Osteoblast (primary cell): ENCODE measurements around the gene NUP54. TPM values are rescaled to one million over a fixed set of nuclear protein-coding genes. Genes with fewer than 3 reads are reported as not detected.

Experiments used
- DNase-seq: peaks from one replicate; pipeline ENCODE4 v3.0.0; 2011; ENCODE audit warnings: low spot score, mixed read lengths; ENCODE audit not compliant: insufficient read length; ENCODE audit errors: missing footprints
- H2AFZ ChIP-seq: 2 replicates; pipeline ENCODE4 v1.6.0; 2011; ENCODE audit warnings: mild to moderate bottlenecking, low read length
- H3K27ac ChIP-seq: 2 replicates; pipeline ENCODE4 v1.5.1; 2011; ENCODE audit warnings: mild to moderate bottlenecking, low read depth, low read length, moderate library complexity
- H3K27me3 ChIP-seq: 2 replicates; pipeline ENCODE4 v1.6.0; 2012; ENCODE audit warnings: mild to moderate bottlenecking, control low read depth, inconsistent platforms, low read length, moderate library complexity; ENCODE audit not compliant: insufficient read depth
- H3K36me3 ChIP-seq: 2 replicates; pipeline ENCODE4 v1.5.1; 2011; ENCODE audit warnings: mild to moderate bottlenecking, low read length, control low read depth, moderate library complexity; ENCODE audit not compliant: insufficient read depth
- H3K4me1 ChIP-seq: 2 replicates; pipeline ENCODE4 v1.5.1; 2011; ENCODE audit warnings: mild to moderate bottlenecking, low read length, control low read depth, moderate library complexity; ENCODE audit not compliant: insufficient read depth
- H3K4me2 ChIP-seq: 2 replicates; pipeline ENCODE4 v1.6.0; 2011; ENCODE audit warnings: mild to moderate bottlenecking, low read length; ENCODE audit not compliant: insufficient read depth
- H3K4me3 ChIP-seq: fragments of 200-600 bp; sonication (generic); 3 replicates; pipeline ENCODE4 v1.5.1; 2012; ENCODE audit warnings: mild to moderate bottlenecking, low read length, inconsistent platforms; ENCODE audit not compliant: insufficient read depth
- H3K79me2 ChIP-seq: 2 replicates; pipeline ENCODE4 v1.6.0; 2012; ENCODE audit warnings: mild to moderate bottlenecking, low read length, control low read depth, inconsistent platforms; ENCODE audit not compliant: insufficient read depth
- H3K9me3 ChIP-seq: 2 replicates; pipeline ENCODE4 v1.5.1; 2011; ENCODE audit warnings: low read depth, low read length, control low read depth
- H4K20me1 ChIP-seq: 2 replicates; pipeline ENCODE4 v1.6.0; 2012; ENCODE audit warnings: mild to moderate bottlenecking, low read length, control low read depth; ENCODE audit not compliant: insufficient read depth
- total RNA-seq: library from RNA; depleted of rRNA; stranded (reverse); fragments of >200 nt; gene quantifications from 2 replicates; pipeline ENCODE4 v1.2.3, GENCODE V29; 2012
- TF ChIP-seq, protein P1 (sequence below): IDR thresholded peaks from 2 replicates; pipeline ENCODE4 v1.5.1; 2011; ENCODE audit warnings: mild to moderate bottlenecking, low read depth, low read length, moderate library complexity; ENCODE audit errors: extremely low read depth

NUP54 gene
- total RNA-seq, 1 donor: 52.8 TPM

GRCh38 chr4:76195326-76195725 is 47.1 kb upstream of the NUP54 start:
- no peak overlapping the region for H3K4me3 ChIP-seq
- peak overlapping the region; percentile 88 for H3K27ac ChIP-seq
- peaks cover 68% of the 10 kb centered on the region for H3K79me2 ChIP-seq
- H3K27me3 ChIP-seq: no peaks in the 10 kb centered on the region
- peaks cover 3% of the 10 kb centered on the region for H4K20me1 ChIP-seq
- peaks cover 24% of the 10 kb centered on the region for H3K36me3 ChIP-seq
- DNase-seq: no peak
- H3K4me2 ChIP-seq: peak overlapping the region; percentile 12
- TF ChIP-seq, protein P1, sequence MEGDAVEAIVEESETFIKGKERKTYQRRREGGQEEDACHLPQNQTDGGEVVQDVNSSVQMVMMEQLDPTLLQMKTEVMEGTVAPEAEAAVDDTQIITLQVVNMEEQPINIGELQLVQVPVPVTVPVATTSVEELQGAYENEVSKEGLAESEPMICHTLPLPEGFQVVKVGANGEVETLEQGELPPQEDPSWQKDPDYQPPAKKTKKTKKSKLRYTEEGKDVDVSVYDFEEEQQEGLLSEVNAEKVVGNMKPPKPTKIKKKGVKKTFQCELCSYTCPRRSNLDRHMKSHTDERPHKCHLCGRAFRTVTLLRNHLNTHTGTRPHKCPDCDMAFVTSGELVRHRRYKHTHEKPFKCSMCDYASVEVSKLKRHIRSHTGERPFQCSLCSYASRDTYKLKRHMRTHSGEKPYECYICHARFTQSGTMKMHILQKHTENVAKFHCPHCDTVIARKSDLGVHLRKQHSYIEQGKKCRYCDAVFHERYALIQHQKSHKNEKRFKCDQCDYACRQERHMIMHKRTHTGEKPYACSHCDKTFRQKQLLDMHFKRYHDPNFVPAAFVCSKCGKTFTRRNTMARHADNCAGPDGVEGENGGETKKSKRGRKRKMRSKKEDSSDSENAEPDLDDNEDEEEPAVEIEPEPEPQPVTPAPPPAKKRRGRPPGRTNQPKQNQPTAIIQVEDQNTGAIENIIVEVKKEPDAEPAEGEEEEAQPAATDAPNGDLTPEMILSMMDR: no peak
- H2AFZ ChIP-seq: no peak overlapping the region
- peaks cover 72% of the 10 kb centered on the region for H3K4me1 ChIP-seq
- H3K9me3 ChIP-seq: no peaks in the 10 kb centered on the region

GRCh38 chr4:76194325-76194724 is 46.1 kb upstream of the NUP54 start:
- H3K4me1 ChIP-seq: peaks cover 62% of the 10 kb centered on the region
- H3K79me2 ChIP-seq: peaks cover 68% of the 10 kb centered on the region
- H3K9me3 ChIP-seq: no peaks in the 10 kb centered on the region
- no peaks in the 10 kb centered on the region for H3K27me3 ChIP-seq
- H3K4me3 ChIP-seq: no peak overlapping the region
- H3K27ac ChIP-seq: peak overlapping the region; percentile 88
- TF ChIP-seq, protein P1: no peak
- H4K20me1 ChIP-seq: peaks cover 3% of the 10 kb centered on the region
- H3K4me2 ChIP-seq: peak overlapping the region; percentile 49
- H3K36me3 ChIP-seq: peaks cover 24% of the 10 kb centered on the region
- peak; percentile 92 for DNase-seq
- H2AFZ ChIP-seq: no peak overlapping the region

DNA sequence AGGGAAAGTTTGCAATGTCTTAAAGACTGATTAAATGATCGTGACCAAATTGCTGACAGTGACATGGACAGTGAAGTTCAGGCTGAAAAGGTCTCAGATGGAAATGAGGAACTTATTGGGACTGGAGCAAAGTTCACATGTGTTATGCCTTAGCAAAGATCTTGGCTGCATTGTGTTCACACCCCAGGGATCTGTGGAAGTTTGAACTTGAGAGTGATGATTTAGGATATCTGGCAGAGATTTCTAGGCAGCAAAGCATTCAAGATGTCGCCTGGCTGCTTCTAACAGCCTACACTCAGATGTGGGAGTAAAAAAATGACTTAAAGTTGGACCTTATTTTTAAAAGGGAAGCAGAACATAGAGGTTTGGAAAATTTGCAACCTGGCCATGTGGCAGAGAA is 44.0 kb upstream of the NUP54 start:
- Histone ChIP-seq H3K27ac (no peak overlapping the region), H3K27me3 (no peaks in the 10 kb centered on the region), H3K9me3 (no peaks in the 10 kb centered on the region), H3K4me1 (peaks cover 51% of the 10 kb centered on the region), H3K4me3 (no peak overlapping the region), H3K4me2 (no peak overlapping the region), H4K20me1 (peaks cover 13% of the 10 kb centered on the region), H3K36me3 (peaks cover 28% of the 10 kb centered on the region), H2AFZ (no peak overlapping the region), H3K79me2 (peaks cover 82% of the 10 kb centered on the region)
- no peak for DNase-seq
- TF ChIP-seq, protein P1: no peak

DNA sequence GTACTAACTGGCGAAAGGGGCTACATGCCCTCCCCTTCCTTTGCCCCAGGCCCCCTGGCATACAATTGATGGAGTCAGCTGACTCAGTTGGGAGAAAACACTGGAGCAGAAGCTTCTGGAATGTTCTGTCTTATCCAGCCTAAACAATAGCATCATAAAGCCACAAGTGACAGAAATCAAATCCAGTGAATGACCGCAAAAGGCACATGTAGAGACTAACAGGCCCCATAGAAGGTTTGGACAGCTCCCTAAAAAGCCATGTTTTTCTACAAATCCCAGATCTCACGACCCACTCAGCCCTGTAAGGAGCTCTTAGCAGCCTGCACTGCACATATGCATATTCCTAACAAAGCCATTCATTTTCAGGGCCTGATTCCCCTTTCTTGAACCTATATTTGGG is 40.4 kb upstream of the NUP54 start:
- H4K20me1 ChIP-seq: peaks cover 27% of the 10 kb centered on the region
- H3K4me2 ChIP-seq: no peak overlapping the region
- H3K4me3 ChIP-seq: no peak overlapping the region
- DNase-seq: no peak
- H3K9me3 ChIP-seq: no peaks in the 10 kb centered on the region
- H3K79me2 ChIP-seq: peaks cover 94% of the 10 kb centered on the region
- H3K4me1 ChIP-seq: peaks cover 14% of the 10 kb centered on the region
- peaks cover 34% of the 10 kb centered on the region for H3K36me3 ChIP-seq
- H3K27ac ChIP-seq: peak overlapping the region; percentile 5
- H2AFZ ChIP-seq: no peak overlapping the region
- TF ChIP-seq, protein P1: no peak
- no peaks in the 10 kb centered on the region for H3K27me3 ChIP-seq
